Ishikawa (cell line): ENCODE measurements around the gene STEAP1.

Experiments used
- CEBPB ChIP-seq: IDR thresholded peaks from 2 replicates; pipeline ENCODE4 v1.6.1; 2012
- CREB1 ChIP-seq: IDR thresholded peaks from 2 replicates; pipeline ENCODE4 v1.6.1; 2012; ENCODE audit warnings: low read depth
- EGR1 ChIP-seq: IDR thresholded peaks from 2 replicates; pipeline ENCODE4 v1.6.1; 2012
- EP300 ChIP-seq: IDR thresholded peaks from 2 replicates; pipeline ENCODE4 v1.6.1; 2012; ENCODE audit warnings: borderline replicate concordance
- FOXM1 ChIP-seq: IDR thresholded peaks from 2 replicates; pipeline ENCODE4 v1.6.1; 2012; ENCODE audit warnings: low read depth, borderline replicate concordance
- MAX ChIP-seq: IDR thresholded peaks from 2 replicates; pipeline ENCODE4 v1.6.1; 2012
- NFIC ChIP-seq: IDR thresholded peaks from 2 replicates; pipeline ENCODE4 v1.6.1; 2012
- RAD21 ChIP-seq: IDR thresholded peaks from 2 replicates; pipeline ENCODE4 v1.6.1; 2012; ENCODE audit warnings: low read depth
- REST ChIP-seq: IDR thresholded peaks from 2 replicates; pipeline ENCODE4 v1.6.1; 2012; ENCODE audit warnings: low read depth, mild to moderate bottlenecking
- TAF1 ChIP-seq: IDR thresholded peaks from 2 replicates; pipeline ENCODE4 v1.6.1; 2012; ENCODE audit warnings: low read depth, mild to moderate bottlenecking
- TCF12 ChIP-seq: IDR thresholded peaks from 2 replicates; pipeline ENCODE4 v1.6.1; 2012; ENCODE audit warnings: low read depth
- TEAD4 ChIP-seq: IDR thresholded peaks from 2 replicates; pipeline ENCODE4 v1.6.1; 2012
- USF1 ChIP-seq: IDR thresholded peaks from 2 replicates; pipeline ENCODE4 v1.6.1; 2012
- YY1 ChIP-seq: IDR thresholded peaks from 2 replicates; pipeline ENCODE4 v1.6.1; 2012; ENCODE audit warnings: low read depth
- ZBTB7A ChIP-seq: IDR thresholded peaks from 2 replicates; pipeline ENCODE4 v1.6.1; 2012; ENCODE audit warnings: low read depth

STEAP1 gene

GRCh38 chr7:90181485-90181884 lies 27.2 kb downstream of the STEAP1 start:
- TF ChIP-seq YY1 (no peak), EP300 (no peak), RAD21 (no peak), NFIC (no peak), FOXM1 (no peak), EGR1 (no peak), ZBTB7A (no peak), MAX (no peak), TEAD4 (no peak), REST (no peak), CEBPB (no peak), TAF1 (no peak), CREB1 (no peak), TCF12 (no peak), USF1 (no peak)

GRCh38 chr7:90187507-90188050 lies 33.3 kb downstream of the STEAP1 start:
- no peak for TF ChIP-seq TEAD4
- no peak for TF ChIP-seq CREB1
- TF ChIP-seq FOXM1: no peak
- TF ChIP-seq EP300: no peak
- TF ChIP-seq TCF12: no peak
- no peak for TF ChIP-seq ZBTB7A
- TF ChIP-seq MAX: no peak
- TF ChIP-seq REST: no peak
- TF ChIP-seq USF1: no peak
- no peak for TF ChIP-seq RAD21
- no peak for TF ChIP-seq EGR1
- no peak for TF ChIP-seq TAF1
- no peak for TF ChIP-seq NFIC
- no peak for TF ChIP-seq YY1

- TF ChIP-seq CREB1: no peak
- no peak for TF ChIP-seq TAF1
- TF ChIP-seq MAX: no peak
- TF ChIP-seq EP300: no peak
- TF ChIP-seq TEAD4: no peak
- TF ChIP-seq EGR1: no peak
- TF ChIP-seq TCF12: no peak
- no peak for TF ChIP-seq USF1
- no peak for TF ChIP-seq CEBPB
- TF ChIP-seq YY1: no peak
- no peak for TF ChIP-seq REST
- TF ChIP-seq NFIC: no peak
Measured at GRCh38 chr7:90188281-90188680, 34.0 kb downstream of the STEAP1 start.

GRCh38 chr7:90190995-90191394 lies 36.7 kb downstream of the STEAP1 start:
- no peak for TF ChIP-seq USF1
- TF ChIP-seq CREB1: no peak
- TF ChIP-seq EP300: no peak
- no peak for TF ChIP-seq TCF12
- TF ChIP-seq YY1: no peak
- TF ChIP-seq REST: no peak
- no peak for TF ChIP-seq TAF1
- no peak for TF ChIP-seq EGR1
- no peak for TF ChIP-seq RAD21
- TF ChIP-seq MAX: no peak
- TF ChIP-seq CEBPB: no peak
- no peak for TF ChIP-seq FOXM1
- TF ChIP-seq NFIC: no peak
- TF ChIP-seq ZBTB7A: no peak
- TF ChIP-seq TEAD4: no peak
